GM12891 (cell line): ENCODE measurements around the gene TMEM178B.
A peak's percentile ranks its signal among the peaks of the same experiment; 100 is the strongest.
"Not testable (repeated sequence)": the region's sequence is repeated elsewhere in the genome, so short reads cannot be mapped to it uniquely, and the experiment has no call there.

Experiments used
- DNase-seq: peaks from one replicate; pipeline ENCODE4 v3.0.0; 2011; ENCODE audit warnings: low spot score; ENCODE audit not compliant: insufficient read length
- FAIRE-seq: peaks from 2 replicates; lab custom pipeline; 2011; peaks lifted over from hg19 to GRCh38; lab: Jason Lieb, UNC
- PAX5 ChIP-seq: IDR thresholded peaks from 2 replicates; pipeline ENCODE4 v1.6.1; 2011; ENCODE audit warnings: low read length, moderate library complexity, mild to moderate bottlenecking; ENCODE audit not compliant: insufficient read depth, severe bottlenecking
- POLR2A ChIP-seq: IDR thresholded peaks from 2 replicates; pipeline ENCODE4 v1.6.1; 2011; ENCODE audit warnings: low read depth, low read length, control low read depth
- POLR2AphosphoS5 ChIP-seq: IDR thresholded peaks from 2 replicates; pipeline ENCODE4 v1.6.1; 2011; ENCODE audit warnings: low read depth, low read length, control low read depth
- POU2F2 ChIP-seq: IDR thresholded peaks from 2 replicates; pipeline ENCODE4 v1.6.1; 2011; ENCODE audit warnings: low read depth, mild to moderate bottlenecking, control low read depth, low read length, moderate library complexity
- SPI1 ChIP-seq: IDR thresholded peaks from 2 replicates; pipeline ENCODE4 v1.6.1; 2011; ENCODE audit warnings: low read depth, low read length, control low read depth
- TAF1 ChIP-seq: IDR thresholded peaks from 2 replicates; pipeline ENCODE4 v1.6.1; 2011; ENCODE audit warnings: low read depth, low read length, control low read depth

TMEM178B gene

GRCh38 chr7:141074162-141074991 is 513 bp downstream of the TMEM178B start:
- no peak for TF ChIP-seq PAX5
- no peak for TF ChIP-seq POU2F2
- TF ChIP-seq POLR2A = no peak
- TF ChIP-seq TAF1 = no peak
- no peak for TF ChIP-seq POLR2AphosphoS5
- no peak for TF ChIP-seq SPI1
- DNase-seq = peak; percentile 16
- FAIRE-seq = no peak

- FAIRE-seq (no peak), DNase-seq (no peak)
- no peak for TF ChIP-seq PAX5
- no peak for TF ChIP-seq SPI1
- TF ChIP-seq POLR2AphosphoS5 = no peak
These were observed 1.1 kb downstream of the TMEM178B start for GRCh38 chr7:141074997-141075396.

- FAIRE-seq = no peak
- DNase-seq = no peak
These were observed 2.5 kb downstream of the TMEM178B start for GRCh38 chr7:141076377-141076776.

GRCh38 chr7:141079219-141079618 is 5.4 kb downstream of the TMEM178B start:
- TF ChIP-seq POU2F2 = no peak
- TF ChIP-seq PAX5 = no peak
- TF ChIP-seq POLR2AphosphoS5 = no peak
- no peak for TF ChIP-seq SPI1
- TF ChIP-seq POLR2A = no peak
- TF ChIP-seq TAF1 = no peak
- no peak for FAIRE-seq
- DNase-seq = no peak

More at GRCh38 chr7:141076377-141076776, 2.5 kb downstream of the TMEM178B start:
- no peak for TF ChIP-seq POLR2AphosphoS5
- no peak for TF ChIP-seq POU2F2
- TF ChIP-seq TAF1 = no peak
- no peak for TF ChIP-seq POLR2A
- no peak for TF ChIP-seq SPI1
- no peak for TF ChIP-seq PAX5

GRCh38 chr7:141089490-141089889 is 15.6 kb downstream of the TMEM178B start:
- not testable (repeated sequence) for DNase-seq, FAIRE-seq

GRCh38 chr7:141094336-141095070 is 20.6 kb downstream of the TMEM178B start:
- no peak for TF ChIP-seq POU2F2
- no peak for TF ChIP-seq TAF1
- TF ChIP-seq PAX5 = no peak
- DNase-seq (no peak), FAIRE-seq (no peak)

- DNase-seq (no peak), FAIRE-seq (no peak)
- no peak for TF ChIP-seq POLR2AphosphoS5
- TF ChIP-seq POLR2A = no peak
These were observed 23.6 kb downstream of the TMEM178B start for GRCh38 chr7:141097430-141097829.

- TF ChIP-seq SPI1 = no peak
- no peak for TF ChIP-seq POLR2A
- TF ChIP-seq POU2F2 = no peak
- TF ChIP-seq TAF1 = no peak
- TF ChIP-seq POLR2AphosphoS5 = no peak
- TF ChIP-seq PAX5 = no peak
- DNase-seq (no peak), FAIRE-seq (no peak)
These were observed 28.6 kb downstream of the TMEM178B start for GRCh38 chr7:141102436-141102835.

GRCh38 chr7:141103847-141104429 is 30.1 kb downstream of the TMEM178B start:
- DNase-seq (no peak), FAIRE-seq (no peak)
- TF ChIP-seq SPI1 (no peak), PAX5 (no peak), TAF1 (no peak), POLR2A (no peak), POLR2AphosphoS5 (no peak), POU2F2 (no peak)

GRCh38 chr7:141113131-141113530 is 39.3 kb downstream of the TMEM178B start:
- TF ChIP-seq POLR2A (no peak), SPI1 (no peak), TAF1 (no peak), PAX5 (no peak), POLR2AphosphoS5 (no peak), POU2F2 (no peak)
- no peak for DNase-seq
- no peak for FAIRE-seq
